Measurements from ENCODE around the gene OPN3.
A peak's percentile ranks its signal among the peaks of the same experiment; 100 is the strongest.

OPN3 gene

DNA sequence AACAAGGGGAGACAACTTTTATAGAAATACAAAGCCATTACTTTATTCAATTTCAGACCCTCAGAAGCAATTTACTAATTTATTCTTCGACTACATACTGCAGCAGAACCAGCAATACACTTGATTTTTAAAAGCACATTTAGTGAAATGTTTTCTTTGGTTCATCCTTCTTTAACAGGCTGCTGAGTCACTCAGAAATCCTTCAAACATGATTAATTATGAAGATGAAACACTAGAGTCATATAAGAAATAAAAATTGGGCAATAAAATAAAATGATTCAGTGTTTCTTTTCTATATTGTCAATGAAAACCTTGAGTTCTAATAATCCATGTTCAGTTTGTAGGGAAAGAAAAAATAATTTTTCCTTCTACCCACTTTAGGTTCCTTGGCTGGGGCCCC, 47.0 kb downstream of the OPN3 start:
- no peak overlapping the region for H3K4me3 ChIP-seq (ENCODE audit: low read depth, low read length)
- TF ChIP-seq, protein P1, sequence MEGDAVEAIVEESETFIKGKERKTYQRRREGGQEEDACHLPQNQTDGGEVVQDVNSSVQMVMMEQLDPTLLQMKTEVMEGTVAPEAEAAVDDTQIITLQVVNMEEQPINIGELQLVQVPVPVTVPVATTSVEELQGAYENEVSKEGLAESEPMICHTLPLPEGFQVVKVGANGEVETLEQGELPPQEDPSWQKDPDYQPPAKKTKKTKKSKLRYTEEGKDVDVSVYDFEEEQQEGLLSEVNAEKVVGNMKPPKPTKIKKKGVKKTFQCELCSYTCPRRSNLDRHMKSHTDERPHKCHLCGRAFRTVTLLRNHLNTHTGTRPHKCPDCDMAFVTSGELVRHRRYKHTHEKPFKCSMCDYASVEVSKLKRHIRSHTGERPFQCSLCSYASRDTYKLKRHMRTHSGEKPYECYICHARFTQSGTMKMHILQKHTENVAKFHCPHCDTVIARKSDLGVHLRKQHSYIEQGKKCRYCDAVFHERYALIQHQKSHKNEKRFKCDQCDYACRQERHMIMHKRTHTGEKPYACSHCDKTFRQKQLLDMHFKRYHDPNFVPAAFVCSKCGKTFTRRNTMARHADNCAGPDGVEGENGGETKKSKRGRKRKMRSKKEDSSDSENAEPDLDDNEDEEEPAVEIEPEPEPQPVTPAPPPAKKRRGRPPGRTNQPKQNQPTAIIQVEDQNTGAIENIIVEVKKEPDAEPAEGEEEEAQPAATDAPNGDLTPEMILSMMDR (IDR thresholded peaks at IDR 0.05; ENCODE audit: insufficient read depth, low read depth, low read length, missing control alignments) = no peak
- no peak for DNase-seq (ENCODE audit: low read depth)

DNA sequence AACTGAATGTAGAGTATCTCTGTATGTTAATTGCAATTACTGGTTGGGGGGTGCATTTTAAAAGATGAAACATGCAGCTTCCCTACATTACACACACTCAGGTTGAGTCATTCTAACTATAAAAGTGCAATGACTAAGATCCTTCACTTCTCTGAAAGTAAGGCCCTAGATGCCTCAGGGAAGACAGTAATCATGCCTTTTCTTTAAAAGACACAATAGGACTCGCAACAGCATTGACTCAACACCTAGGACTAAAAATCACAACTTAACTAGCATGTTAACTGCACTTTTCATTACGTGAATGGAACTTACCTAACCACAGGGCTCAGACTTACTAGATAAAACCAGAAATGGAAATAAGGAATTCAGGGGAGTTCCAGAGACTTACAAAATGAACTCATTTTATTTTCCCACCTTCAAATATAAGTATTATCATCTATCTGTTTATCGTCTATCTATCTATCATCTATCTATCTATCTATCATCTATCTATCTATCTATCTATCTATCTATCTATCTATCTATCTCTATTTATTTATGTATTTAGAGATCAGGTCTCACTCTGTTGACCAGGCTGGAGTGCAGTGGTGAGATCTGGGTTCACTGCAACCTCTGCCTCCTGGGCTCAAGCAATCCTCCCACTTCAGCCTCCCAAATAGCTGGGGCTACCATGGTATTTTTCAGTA, 47.8 kb downstream of the OPN3 start:
- no peak overlapping the region for H3K4me3 ChIP-seq (ENCODE audit: low read depth, low read length)
- TF ChIP-seq, protein P1 (IDR thresholded peaks at IDR 0.05; ENCODE audit: insufficient read depth, low read depth, low read length, missing control alignments) = no peak
- DNase-seq (ENCODE audit: low read depth) = peak; percentile 40

DNA sequence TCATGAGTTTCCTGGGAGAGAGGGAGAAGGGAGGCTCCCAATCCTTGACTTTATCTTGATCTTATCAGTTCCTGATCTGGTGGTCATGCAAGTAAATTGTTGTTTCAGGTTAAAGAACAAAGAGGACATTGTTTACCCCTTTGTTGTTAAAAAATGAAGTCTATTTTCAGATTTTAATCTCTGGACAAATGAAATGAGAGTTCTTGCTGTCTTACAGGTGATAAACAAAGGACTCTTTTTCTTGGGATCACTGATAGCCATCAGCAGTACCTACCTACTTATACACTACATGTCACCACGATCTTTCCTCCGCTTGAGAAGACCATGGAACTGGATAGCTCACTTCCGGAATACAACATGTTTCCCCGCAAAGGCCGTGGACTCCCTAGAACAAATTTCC, 48.4 kb downstream of the OPN3 start:
- H3K4me3 ChIP-seq (ENCODE audit: low read depth, low read length) = no peak overlapping the region
- DNase-seq (ENCODE audit: low read depth) = no peak
- TF ChIP-seq, protein P1 (IDR thresholded peaks at IDR 0.05; ENCODE audit: insufficient read depth, low read depth, low read length, missing control alignments) = no peak

DNA sequence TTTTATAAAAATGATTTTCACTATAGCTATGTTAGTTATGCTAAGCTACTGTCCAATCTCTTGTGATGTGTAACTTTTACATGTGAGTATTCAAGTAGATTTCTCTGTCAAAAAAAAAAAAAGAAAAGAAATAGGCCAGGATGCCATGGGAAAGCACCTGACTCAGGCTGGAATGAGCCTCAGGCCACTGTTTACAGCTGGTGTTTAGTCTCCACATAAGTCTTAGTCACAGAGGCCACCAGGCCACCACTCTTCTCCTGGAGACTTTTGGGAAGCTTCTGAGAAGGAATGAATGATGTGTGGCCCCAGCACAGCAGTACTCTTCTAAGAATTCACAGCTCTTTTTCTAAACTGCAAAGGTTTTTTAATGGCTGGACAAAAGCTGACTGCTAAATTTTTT, 48.9 kb downstream of the OPN3 start:
- no peak for DNase-seq (ENCODE audit: low read depth)
- H3K4me3 ChIP-seq (ENCODE audit: low read depth, low read length) = no peak overlapping the region
- TF ChIP-seq, protein P1 (IDR thresholded peaks at IDR 0.05; ENCODE audit: insufficient read depth, low read depth, low read length, missing control alignments) = no peak

DNA sequence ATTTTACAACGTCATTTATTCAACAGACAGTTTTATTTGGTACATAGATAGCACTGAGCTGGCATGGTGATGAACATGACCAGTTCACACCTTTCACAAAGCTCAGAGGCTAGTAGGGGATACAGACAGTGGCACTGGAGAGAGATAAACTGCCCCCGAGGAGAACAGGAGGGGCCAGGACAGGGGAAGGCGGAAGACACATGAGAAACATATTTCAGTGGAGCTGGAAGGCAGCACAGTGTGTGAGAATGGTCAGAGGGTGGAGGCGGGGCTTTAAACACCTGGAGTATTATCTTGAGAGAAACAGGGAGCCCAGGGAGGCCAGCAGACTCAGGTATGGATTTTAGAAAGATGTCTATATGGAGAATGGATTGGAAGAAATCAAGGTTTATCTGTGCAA, 49.5 kb downstream of the OPN3 start:
- TF ChIP-seq, protein P1 (IDR thresholded peaks at IDR 0.05; ENCODE audit: insufficient read depth, low read depth, low read length, missing control alignments) = no peak
- H3K4me3 ChIP-seq (ENCODE audit: low read depth, low read length) = no peak overlapping the region
- no peak for DNase-seq (ENCODE audit: low read depth)

DNA sequence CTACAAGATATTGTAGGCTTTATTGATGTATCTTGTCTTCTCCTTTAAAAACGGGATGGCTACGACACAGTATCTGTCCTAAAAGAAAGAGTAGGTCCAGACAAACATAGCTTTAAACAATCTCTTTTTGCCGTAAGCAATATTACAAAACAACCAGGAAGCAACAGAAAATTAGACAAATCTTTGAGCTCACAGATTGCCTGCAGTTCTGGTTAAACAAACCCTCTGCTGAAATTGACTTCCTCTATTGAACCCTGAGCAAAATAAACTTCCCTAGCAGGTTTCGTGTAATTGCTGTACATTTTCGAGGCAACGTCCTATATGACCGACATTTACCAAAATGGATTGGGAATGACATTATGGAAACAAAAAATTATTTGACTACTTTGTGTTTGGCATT, 50.6 kb downstream of the OPN3 start:
- no peak overlapping the region for H3K4me3 ChIP-seq (ENCODE audit: low read depth, low read length)
- DNase-seq (ENCODE audit: low read depth) = no peak
- TF ChIP-seq, protein P1 (IDR thresholded peaks at IDR 0.05; ENCODE audit: insufficient read depth, low read depth, low read length, missing control alignments) = no peak

DNA sequence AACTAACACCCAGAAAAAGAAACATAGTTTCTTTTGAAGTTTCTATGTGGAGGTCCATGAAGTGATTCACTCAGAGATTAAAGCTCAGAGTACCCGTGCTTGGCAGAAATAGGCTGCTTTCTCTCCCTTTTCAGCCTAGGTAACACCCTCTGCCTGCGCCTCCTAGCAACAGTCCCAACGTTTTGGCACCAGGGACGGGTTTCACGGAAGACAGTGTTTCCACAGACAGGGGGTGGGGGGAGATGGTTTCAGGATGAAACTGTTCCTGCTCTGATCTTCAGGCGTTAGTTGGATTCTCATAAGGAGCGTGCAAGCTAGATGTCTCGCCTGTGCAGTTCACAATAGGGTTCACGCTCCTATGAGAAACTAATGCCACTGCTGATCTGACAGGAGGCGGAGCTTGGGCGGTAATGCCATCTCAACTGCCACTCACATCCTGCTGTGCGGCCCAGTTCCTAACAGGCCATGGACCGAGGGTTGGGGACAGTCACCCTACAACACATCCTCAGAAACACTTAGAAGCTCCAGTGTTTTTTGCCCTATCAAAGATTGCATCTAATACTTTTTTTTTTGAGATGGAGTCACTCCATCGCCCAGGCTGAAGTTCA, 53.2 kb downstream of the OPN3 start:
- DNase-seq (ENCODE audit: low read depth) = no peak
- no peak overlapping the region for H3K4me3 ChIP-seq (ENCODE audit: low read depth, low read length)
- TF ChIP-seq, protein P1 (IDR thresholded peaks at IDR 0.05; ENCODE audit: insufficient read depth, low read depth, low read length, missing control alignments) = no peak

All from GM12865 (cell line).